M059J (cell line): ENCODE measurements around the gene JAG2. TPM values are rescaled to one million over a fixed set of nuclear protein-coding genes. Genes with fewer than 3 reads are reported as not detected.

Source experiments
- DNase-seq: peaks from one replicate; pipeline ENCODE4 v3.0.0-alpha.2; 2012; ENCODE audit warnings: low read depth
- total RNA-seq: library from RNA; depleted of rRNA; stranded (reverse); fragments of >200 nt; shearing (Covaris generic); gene quantifications from 2 replicates; pipeline ENCODE4 v1.2.3, GENCODE V29; 2014

The JAG2 gene
- total RNA-seq, 1 experiment from 2014 or later, result 0.44 TPM

- DNase-seq, result no peak
Observed at GRCh38 chr14:105182296-105183020, 13.9 kb upstream of the JAG2 start.

GRCh38 chr14:105181549-105182295 is 13.1 kb upstream of the JAG2 start:
- no peak for DNase-seq

GRCh38 chr14:105180592-105181548 is 12.3 kb upstream of the JAG2 start, which contains the start of gene NUDT14:
Gene NUDT14, minus strand, starts transcription at chr14:105181312. Its CDS starts 103 bp downstream, at chr14:105181209.
- DNase-seq, result peak; percentile 41

- DNase-seq, result no peak
Observed at GRCh38 chr14:105179191-105179590, 10.6 kb upstream of the JAG2 start.

DNA sequence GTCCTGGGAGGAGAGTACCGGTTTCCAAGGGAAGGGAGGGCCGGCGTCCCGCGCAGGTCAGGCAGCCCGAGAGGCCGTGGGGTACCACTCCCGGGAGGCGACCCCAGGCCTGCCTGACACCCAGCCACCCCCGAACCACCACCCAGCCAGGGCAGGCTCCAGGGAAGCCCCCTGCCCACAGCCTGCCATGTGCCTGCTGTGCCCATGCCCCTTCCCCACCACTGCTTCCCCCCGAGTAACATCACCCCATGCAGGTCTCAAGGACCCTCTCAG is 10.2 kb upstream of the JAG2 start:
- no peak for DNase-seq

GRCh38 chr14:105178069-105178867 is 9.7 kb upstream of the JAG2 start:
- DNase-seq, result no peak

DNA sequence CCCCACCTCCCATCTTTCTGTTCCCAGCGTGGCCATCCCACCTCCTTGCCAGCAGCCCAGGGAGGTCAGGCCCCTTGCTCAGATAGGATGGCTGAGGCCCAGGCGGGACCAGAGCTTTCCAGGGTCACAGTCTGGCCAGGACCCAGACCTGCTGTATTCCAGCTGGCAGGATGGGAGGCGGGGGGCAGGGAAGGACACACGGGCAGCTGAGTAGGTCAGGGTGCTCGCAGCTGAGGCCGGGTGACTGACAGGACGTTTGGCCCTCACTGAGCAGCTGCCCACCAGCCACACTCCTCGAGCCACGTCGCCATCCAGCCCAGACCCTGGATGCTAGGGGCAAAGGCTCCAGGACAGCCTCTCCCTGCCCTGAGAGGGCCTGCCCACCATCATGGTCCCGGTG is 8.5 kb upstream of the JAG2 start:
- no peak for DNase-seq

DNA sequence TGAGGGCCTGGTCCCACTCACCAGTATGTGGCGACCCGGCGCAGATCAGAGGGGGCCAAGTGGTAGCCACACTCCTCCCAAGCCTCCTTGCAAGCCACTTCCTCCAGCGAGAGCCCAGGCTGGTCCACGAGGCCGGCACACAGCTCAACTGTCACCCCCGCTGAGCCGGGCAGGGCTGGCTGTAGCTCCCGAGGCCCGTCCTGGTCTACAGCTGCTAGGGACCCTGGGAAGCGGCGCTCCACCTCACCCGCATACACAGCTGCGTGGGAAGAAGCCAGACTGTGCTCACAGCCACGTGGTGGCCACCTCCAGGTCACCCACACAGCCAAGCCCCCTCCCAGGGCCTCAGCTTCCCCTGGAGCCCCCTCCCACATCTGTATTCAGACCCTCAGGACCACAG is 7.9 kb upstream of the JAG2 start:
- no peak for DNase-seq

GRCh38 chr14:105173901-105174894 is 5.6 kb upstream of the JAG2 start:
- no peak for DNase-seq

- no peak for DNase-seq
Observed at GRCh38 chr14:105173145-105173544, 4.6 kb upstream of the JAG2 start.

DNA sequence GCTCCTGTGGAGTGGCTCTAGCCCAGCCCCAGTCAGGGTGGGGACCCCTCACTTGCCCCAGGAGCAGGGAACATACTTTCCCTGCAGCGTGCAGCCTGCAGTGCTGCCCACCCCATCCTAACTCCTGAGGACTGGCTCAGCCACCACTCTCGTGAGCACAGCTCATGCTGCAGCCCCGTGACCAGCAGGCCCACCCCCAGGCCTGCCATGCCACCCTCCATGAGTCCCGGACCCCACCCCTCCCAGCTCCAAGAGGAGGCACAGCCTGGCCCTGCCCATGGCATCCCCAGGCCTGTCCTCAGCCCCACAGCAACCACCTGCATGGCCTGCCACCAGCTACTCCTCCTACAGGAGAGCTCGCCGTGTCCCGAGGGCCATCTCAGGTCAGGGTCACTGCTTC is 3.9 kb upstream of the JAG2 start:
- DNase-seq, result no peak

DNA sequence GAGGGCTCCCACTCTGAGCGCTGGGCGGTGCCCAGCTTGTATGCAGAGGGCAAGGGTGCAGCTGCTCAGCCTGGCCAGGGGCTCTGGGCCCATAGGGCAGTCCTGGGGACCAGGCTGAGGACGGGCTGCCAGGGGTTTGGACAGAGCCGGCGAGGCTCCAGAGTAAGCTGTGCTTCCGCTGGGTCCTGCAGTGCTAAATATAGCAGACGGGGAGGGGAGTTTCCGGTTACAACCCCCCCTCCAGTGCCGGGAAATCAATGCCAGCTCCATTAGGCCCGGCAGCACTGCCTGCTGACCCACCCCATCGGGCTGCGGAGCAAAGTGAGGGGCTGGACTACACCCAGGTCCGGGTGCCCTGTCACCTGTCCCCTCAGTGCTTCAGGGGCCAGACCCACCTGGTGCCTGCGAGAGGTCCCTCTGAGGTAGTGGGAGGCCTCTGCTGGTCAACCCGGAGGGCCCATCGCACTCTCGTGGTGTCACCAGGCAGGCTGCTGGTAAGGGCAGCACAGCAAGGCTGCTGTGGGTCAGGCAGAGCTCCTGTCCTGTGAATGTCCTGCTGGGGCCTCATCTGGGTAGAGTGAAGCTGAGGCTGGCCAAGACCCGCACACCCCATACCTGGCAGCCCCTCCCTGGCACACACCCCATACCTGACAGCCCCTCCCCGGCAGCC is 2.6 kb upstream of the JAG2 start:
- no peak for DNase-seq

GRCh38 chr14:105169776-105170655 is 1.4 kb upstream of the JAG2 start:
- DNase-seq, result no peak

GRCh38 chr14:105168979-105169507 is 467 bp upstream of the JAG2 start:
- no peak for DNase-seq

DNA sequence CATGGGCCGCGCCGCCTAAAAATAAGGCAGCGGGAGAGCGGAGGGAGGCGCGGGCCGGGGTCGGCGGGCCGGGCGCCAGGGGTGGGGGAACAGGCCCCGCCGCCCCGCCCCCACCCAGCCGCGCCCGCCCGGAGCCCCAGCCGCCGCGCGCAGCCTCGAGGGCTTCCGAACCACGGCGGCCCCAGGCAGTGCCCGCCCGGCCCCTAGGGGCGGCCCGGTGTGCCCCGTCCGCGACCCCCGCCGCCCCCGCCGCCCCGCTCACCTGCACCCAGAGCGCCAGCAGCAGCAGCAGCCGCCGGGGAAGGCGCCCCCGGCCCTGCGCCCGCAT is 519 bp downstream of the JAG2 start:
- DNase-seq, result no peak

DNA sequence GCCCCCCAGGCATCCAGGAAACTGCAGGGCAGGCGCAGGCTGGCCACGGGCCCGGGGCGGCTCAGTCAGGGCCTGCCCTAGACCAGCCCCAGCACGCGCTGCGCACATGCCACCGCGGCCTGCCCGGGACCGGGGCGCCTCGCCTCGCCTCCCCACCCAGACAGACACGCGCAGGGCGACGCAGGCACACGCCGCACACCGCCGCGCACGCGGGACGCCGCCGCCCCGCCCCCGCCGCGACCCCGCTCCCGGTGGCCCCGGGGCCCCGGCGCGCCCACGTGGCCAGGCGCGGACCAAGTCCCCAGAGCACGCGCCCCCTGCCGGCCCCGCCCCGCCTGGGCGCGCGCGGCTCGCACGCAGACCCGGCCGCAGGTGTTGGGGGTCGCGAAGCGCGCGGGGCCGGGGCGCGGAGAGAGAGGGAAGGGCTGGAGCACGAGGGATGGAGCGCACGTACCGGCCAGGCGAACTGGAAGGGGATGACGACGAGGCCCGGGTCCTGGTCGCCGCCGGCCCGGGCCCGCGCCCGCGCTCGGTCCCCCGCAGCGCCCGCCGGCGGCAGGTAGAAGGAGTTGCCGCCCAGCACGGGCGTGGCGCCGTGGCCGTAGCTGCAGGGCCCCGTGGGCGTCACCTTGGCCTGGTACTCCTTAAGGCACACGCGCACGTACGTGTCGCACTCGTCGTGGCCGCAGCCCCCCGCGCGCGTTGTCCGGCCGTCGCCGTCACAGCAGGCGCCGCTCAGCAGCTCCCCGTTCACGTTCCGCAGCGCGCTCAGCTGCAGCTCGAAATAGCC is 1.1 kb downstream of the JAG2 start:
- DNase-seq, result no peak

DNA sequence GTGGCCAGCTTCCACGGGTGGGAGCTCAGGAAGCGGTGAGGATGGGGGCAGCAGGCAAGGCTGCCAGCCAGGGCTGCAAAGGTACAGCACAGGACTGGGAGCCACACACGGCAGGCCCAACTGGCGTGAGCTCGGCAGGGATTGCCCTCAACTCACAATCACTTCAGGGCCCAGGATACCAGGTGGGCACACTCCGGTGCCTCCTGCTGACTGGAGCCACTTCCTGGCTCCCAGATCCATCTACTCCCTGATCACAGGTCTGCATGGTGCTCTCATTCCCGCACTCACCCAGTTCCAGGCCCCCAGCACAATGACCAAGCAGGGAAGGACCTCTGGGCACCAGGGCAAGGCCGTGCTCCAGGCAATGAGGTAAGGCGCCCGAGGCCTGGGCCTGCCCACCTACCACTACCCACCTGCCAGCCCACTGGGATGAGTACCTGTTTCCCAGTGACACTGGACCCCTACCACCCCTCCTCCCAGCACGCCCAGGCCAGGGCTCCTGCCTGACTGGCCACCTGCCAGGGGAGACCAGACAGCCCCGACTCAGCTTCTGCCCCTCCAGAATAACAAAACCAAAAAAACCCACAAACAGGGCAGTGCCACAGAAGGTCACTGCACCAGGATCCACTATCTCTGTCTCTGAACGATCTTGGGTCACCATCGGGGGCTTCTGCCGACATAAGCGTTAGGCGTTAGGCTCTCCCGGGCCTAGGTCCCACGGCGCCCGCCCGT is 1.8 kb downstream of the JAG2 start:
- DNase-seq, result no peak
